HL-60 (cell line): ENCODE measurements around the gene CTBP2.

Source experiments
- CTCF ChIP-seq: IDR thresholded peaks from one replicate; pipeline ENCODE4 v1.5.1; 2011; ENCODE audit warnings: low read length, control low read depth, inconsistent platforms; ENCODE audit not compliant: insufficient read depth
- GABPA ChIP-seq: IDR thresholded peaks from 2 replicates; pipeline ENCODE4 v1.6.1; 2012; ENCODE audit warnings: low read depth
- POLR2AphosphoS5 ChIP-seq: IDR thresholded peaks from 2 replicates; pipeline ENCODE4 v1.6.1; 2012; ENCODE audit warnings: low read depth
- REST ChIP-seq: IDR thresholded peaks from 2 replicates; pipeline ENCODE4 v1.6.1; 2012; ENCODE audit warnings: low read depth; ENCODE audit not compliant: insufficient replicate concordance
- SPI1 ChIP-seq: IDR thresholded peaks from 2 replicates; pipeline ENCODE4 v1.6.1; 2012; ENCODE audit warnings: low read depth, mild to moderate bottlenecking, borderline replicate concordance

DNA sequence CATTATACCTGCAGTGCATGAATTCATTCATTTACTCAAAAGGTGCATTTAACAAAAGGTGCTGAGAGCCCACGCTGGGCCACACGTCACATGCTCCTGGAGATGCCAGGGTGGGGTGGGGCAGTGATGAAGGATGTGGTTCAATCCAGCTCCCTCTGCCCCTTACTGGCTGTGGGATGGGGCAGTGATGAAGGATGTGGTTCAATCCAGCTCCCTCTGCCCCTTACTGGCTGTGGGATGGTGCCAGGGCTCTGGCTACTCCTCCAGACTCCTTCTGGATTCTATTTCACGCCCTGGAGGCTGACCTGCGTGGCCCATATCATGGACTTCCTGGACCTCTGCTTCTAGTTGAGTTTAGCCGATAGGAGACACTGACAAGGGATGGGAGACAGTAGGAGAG lies 44.0 kb upstream of the CTBP2 start:
- TF ChIP-seq CTCF, result no peak
- no peak for TF ChIP-seq GABPA
- no peak for TF ChIP-seq REST
- no peak for TF ChIP-seq POLR2AphosphoS5
- no peak for TF ChIP-seq SPI1
